SK-N-SH (cell line): ENCODE data around the gene ZNF358. TPM values are rescaled to one million over a fixed set of nuclear protein-coding genes. Genes with fewer than 3 reads are reported as not detected.

Experiments used
- CTCF ChIA-PET: fragments of 300-600, 350-600 bp; formaldehyde crosslinking; extraction: SDS; loops from one replicate; lab custom pipeline; 2021; lab: Yijun Ruan, JAX
- POLR2A ChIA-PET: fragments of 350-600 bp; sonication (Branson Sonifier 250); formaldehyde crosslinking; extraction: SDS; loops from one replicate; lab custom pipeline; 2020; ENCODE audit warnings: antibody characterized with exemption, inconsistent platforms; lab: Yijun Ruan, JAX
- DNase-seq: peaks from one replicate; pipeline ENCODE4 v3.0.0; 2012
- H2AFZ ChIP-seq: fragments of 200-600 bp; sonication (generic); 2 replicates; pipeline ENCODE4 v1.8.1; 2016; ENCODE audit warnings: antibody characterized with exemption, mild to moderate bottlenecking, low read depth
- H3F3A ChIP-seq: fragments of 200-600 bp; sonication (generic); replicated peaks from 2 replicates; pipeline ENCODE3; 2016; ENCODE audit warnings: antibody characterized with exemption, mild to moderate bottlenecking; ENCODE audit not compliant: insufficient read depth
- H3K27ac ChIP-seq, 2 experiments: fragments of 200-500 bp in 1 of 2; fragments of 200-600 bp in 1 of 2; sonication (Bioruptor generic) in 1 of 2; sonication (generic), shearing (Covaris generic) in 1 of 2; 2 replicates each; pipeline versions ENCODE4 v1.5.1 to v1.6.1; 2014 to 2016; ENCODE audit warnings: low read depth in 2 of 2, inconsistent platforms in 1 of 2, low read length in 1 of 2, mild to moderate bottlenecking in 1 of 2, mixed read lengths in 1 of 2
- H3K27me3 ChIP-seq: fragments of 200-600 bp; sonication (generic), shearing (Covaris generic); 2 replicates; pipeline ENCODE4 v1.6.1; 2016; ENCODE audit warnings: mixed run types; ENCODE audit not compliant: insufficient read depth
- H3K36me3 ChIP-seq, 2 experiments: fragments of 200-500 bp in 1 of 2; fragments of 200-600 bp in 1 of 2; sonication (Bioruptor generic) in 1 of 2; sonication (generic) in 1 of 2; replicated peaks in 1 of 2; 2 replicates each; pipeline versions ENCODE3 to v1.5.1; 2014 to 2016; ENCODE audit warnings: low read length in 1 of 2, mild to moderate bottlenecking in 1 of 2; ENCODE audit not compliant: insufficient read depth in 2 of 2, control insufficient read depth in 1 of 2
- H3K4me1 ChIP-seq, 2 experiments: fragments of 200-500 bp in 1 of 2; fragments of 200-600 bp in 1 of 2; sonication (Bioruptor generic) in 1 of 2; sonication (generic), shearing (Covaris generic) in 1 of 2; 2 replicates each; pipeline versions ENCODE4 v1.5.1 to v1.6.1; 2014 to 2016; ENCODE audit warnings: low read depth in 1 of 2, low read length in 1 of 2, mixed run types in 1 of 2; ENCODE audit not compliant: insufficient read depth in 2 of 2, control insufficient read depth in 1 of 2
- H3K4me2 ChIP-seq: fragments of 200-600 bp; sonication (generic), shearing (Covaris generic); 2 replicates; pipeline ENCODE4 v1.6.1; 2017; ENCODE audit warnings: mixed run types
- H3K4me3 ChIP-seq, 2 experiments: fragments of 200-500 bp in 1 of 2; fragments of 200-600 bp in 1 of 2; sonication (Bioruptor generic) in 1 of 2; sonication (generic), shearing (Covaris generic) in 1 of 2; 2 replicates each; pipeline versions ENCODE4 v1.5.1 to v1.8.1; 2014 to 2016; ENCODE audit warnings: low read depth in 2 of 2, inconsistent platforms in 1 of 2, low read length in 1 of 2, mild to moderate bottlenecking in 1 of 2, mixed read lengths in 1 of 2, moderate library complexity in 1 of 2
- H3K79me2 ChIP-seq: fragments of 200-600 bp; sonication (generic); 2 replicates; pipeline ENCODE4 v1.8.1; 2017; ENCODE audit warnings: mild to moderate bottlenecking; ENCODE audit not compliant: insufficient read depth
- H3K9ac ChIP-seq: fragments of 200-600 bp; sonication (generic); 2 replicates; pipeline ENCODE4 v1.6.1; 2017; ENCODE audit warnings: mixed run types
- H3K9me2 ChIP-seq: fragments of 200-600 bp; sonication (generic); 2 replicates; pipeline ENCODE4 v1.6.1; 2017; ENCODE audit warnings: mixed run types
- H3K9me3 ChIP-seq: fragments of 200-600 bp; sonication (generic); 2 replicates; pipeline ENCODE4 v1.6.1; 2017; ENCODE audit warnings: mixed run types, mild to moderate bottlenecking, moderate library complexity
- H4K20me1 ChIP-seq: fragments of 200-600 bp; sonication (generic); 2 replicates; pipeline ENCODE4 v1.6.1; 2017; ENCODE audit warnings: mild to moderate bottlenecking, mixed run types; ENCODE audit not compliant: insufficient read depth
- CHD2 ChIP-seq: fragments of 150-350 bp; IDR thresholded peaks from 2 replicates; pipeline ENCODE4 v1.6.1; 2018; ENCODE audit warnings: low read length; ENCODE audit not compliant: partially characterized antibody
- ELF1 ChIP-seq: IDR thresholded peaks from 2 replicates; pipeline ENCODE4 v1.4.0; 2012
- EP300 ChIP-seq, 2 experiments: IDR thresholded peaks; 2 replicates each; pipeline versions ENCODE4 v1.4.0 to v1.6.1; 2012; ENCODE audit warnings: borderline replicate concordance in 1 of 2, low read depth in 1 of 2, low read length in 1 of 2
- EZH2phosphoT487 ChIP-seq: fragments of 200-600 bp; sonication (generic); IDR thresholded peaks from 2 replicates; pipeline ENCODE4 v1.6.1; 2017; ENCODE audit warnings: low read depth, mixed run types, mild to moderate bottlenecking, antibody characterized with exemption, moderate library complexity, borderline replicate concordance
- FOSL2 ChIP-seq: IDR thresholded peaks from 2 replicates; pipeline ENCODE4 v1.4.0; 2012; ENCODE audit warnings: low read depth, mild to moderate bottlenecking, moderate library complexity, borderline replicate concordance
- GABPA ChIP-seq: IDR thresholded peaks from 2 replicates; pipeline ENCODE4 v1.4.0; 2012; ENCODE audit warnings: low read depth, mild to moderate bottlenecking
- IRF3 ChIP-seq: fragments of 150-350 bp; IDR thresholded peaks from 2 replicates; pipeline ENCODE4 v1.6.1; 2016; ENCODE audit warnings: mild to moderate bottlenecking, low read depth, low read length
- MAX ChIP-seq: IDR thresholded peaks from 2 replicates; pipeline ENCODE4 v1.4.0; 2012; ENCODE audit warnings: low read depth
- MXI1 ChIP-seq: IDR thresholded peaks from 2 replicates; pipeline ENCODE4 v1.6.1; 2012; ENCODE audit warnings: mild to moderate bottlenecking, low read depth, low read length, improper control_type of control experiment
- PBX3 ChIP-seq: IDR thresholded peaks from 2 replicates; pipeline ENCODE4; 2012
- RCOR1 ChIP-seq: fragments of 150-350 bp; IDR thresholded peaks from 2 replicates; pipeline ENCODE4 v1.6.1; 2017; ENCODE audit warnings: antibody characterized with exemption, low read length
- RXRA ChIP-seq: IDR thresholded peaks from 2 replicates; pipeline ENCODE4 v1.4.0; 2012; ENCODE audit warnings: low read depth, mild to moderate bottlenecking, borderline replicate concordance
- SMC3 ChIP-seq: IDR thresholded peaks from 2 replicates; pipeline ENCODE4 v1.6.1; 2012; ENCODE audit warnings: low read depth, low read length, improper control_type of control experiment
- TCF12 ChIP-seq: IDR thresholded peaks from 2 replicates; pipeline ENCODE4 v1.4.0; 2012
- YY1 ChIP-seq: IDR thresholded peaks from 2 replicates; pipeline ENCODE4 v1.4.0; 2012; ENCODE audit warnings: low read depth, mild to moderate bottlenecking
- WGBS: methylation state at CpG from one replicate; pipeline ENCODE4 v1.1.6; 2017; ENCODE audit warnings: low lambda C conversion rate; 5-methylcytosine and 5-hydroxymethylcytosine counted together
- polyA plus RNA-seq, 3 experiments: library from polyadenylated mRNA; depleted of rRNA; stranded (reverse); fragments of >200 nt; gene quantifications; 2 replicates each; pipeline ENCODE4 v1.2.3, GENCODE V29; 2012
- TF ChIP-seq, protein P1 (sequence below): fragments of 150-350 bp; IDR thresholded peaks from 2 replicates; pipeline ENCODE4 v1.6.1; 2017; ENCODE audit warnings: antibody characterized with exemption, low read length, low read depth, borderline replicate concordance
- TF ChIP-seq, protein P2 (sequence below): IDR thresholded peaks from 2 replicates; pipeline ENCODE4 v1.4.0; 2012; ENCODE audit warnings: low read depth, borderline replicate concordance

The ZNF358 gene
- polyA plus RNA-seq, 1 of the 3 experiments (the other 2 are of a cell fraction), result 49.3 TPM

- H3K4me2 ChIP-seq, result no peak overlapping the region
- 81% methylated on average over 6 of the region's 6 CpGs for WGBS
- H3K27ac ChIP-seq, result no peak overlapping the region
- no peaks in the 10 kb centered on the region for H3K9me2 ChIP-seq
- ChIA-PET POLR2A (interaction anchor here (1.8 kb wide), 1 partner anchor 11 kb away, joined by 8 read pairs; no protein-coding TSS in a partner anchor), CTCF (interaction anchor here (1.5 kb wide), 2 partner anchors 10 to 12 kb away, joined by 3 to 4 read pairs; no protein-coding TSS in a partner anchor)
- peaks cover 10% of the 10 kb centered on the region for H3F3A ChIP-seq
- no peak for DNase-seq
- H3K27me3 ChIP-seq, result no peaks in the 10 kb centered on the region
- H3K9ac ChIP-seq, result no peak overlapping the region
- H3K36me3 ChIP-seq, result no peaks in the 10 kb centered on the region
- H3K79me2 ChIP-seq, result no peaks in the 10 kb centered on the region
- H3K9me3 ChIP-seq, result no peaks in the 10 kb centered on the region
- TF ChIP-seq RXRA (no peak), YY1 (no peak), GABPA (no peak), IRF3 (no peak), CHD2 (no peak), PBX3 (no peak), RCOR1 (no peak), FOSL2 (no peak), TCF12 (no peak), MAX (no peak), SMC3 (no peak), ELF1 (no peak), MXI1 (no peak), EZH2phosphoT487 (no peak), EP300 (IDR thresholded peaks at IDR 0.05; ENCODE audit: borderline replicate concordance in 1 of 2, low read depth in 1 of 2, low read length in 1 of 2) (no peak)
- TF ChIP-seq, protein P1, sequence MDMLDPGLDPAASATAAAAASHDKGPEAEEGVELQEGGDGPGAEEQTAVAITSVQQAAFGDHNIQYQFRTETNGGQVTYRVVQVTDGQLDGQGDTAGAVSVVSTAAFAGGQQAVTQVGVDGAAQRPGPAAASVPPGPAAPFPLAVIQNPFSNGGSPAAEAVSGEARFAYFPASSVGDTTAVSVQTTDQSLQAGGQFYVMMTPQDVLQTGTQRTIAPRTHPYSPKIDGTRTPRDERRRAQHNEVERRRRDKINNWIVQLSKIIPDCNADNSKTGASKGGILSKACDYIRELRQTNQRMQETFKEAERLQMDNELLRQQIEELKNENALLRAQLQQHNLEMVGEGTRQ, result no peak
- TF ChIP-seq, protein P2, sequence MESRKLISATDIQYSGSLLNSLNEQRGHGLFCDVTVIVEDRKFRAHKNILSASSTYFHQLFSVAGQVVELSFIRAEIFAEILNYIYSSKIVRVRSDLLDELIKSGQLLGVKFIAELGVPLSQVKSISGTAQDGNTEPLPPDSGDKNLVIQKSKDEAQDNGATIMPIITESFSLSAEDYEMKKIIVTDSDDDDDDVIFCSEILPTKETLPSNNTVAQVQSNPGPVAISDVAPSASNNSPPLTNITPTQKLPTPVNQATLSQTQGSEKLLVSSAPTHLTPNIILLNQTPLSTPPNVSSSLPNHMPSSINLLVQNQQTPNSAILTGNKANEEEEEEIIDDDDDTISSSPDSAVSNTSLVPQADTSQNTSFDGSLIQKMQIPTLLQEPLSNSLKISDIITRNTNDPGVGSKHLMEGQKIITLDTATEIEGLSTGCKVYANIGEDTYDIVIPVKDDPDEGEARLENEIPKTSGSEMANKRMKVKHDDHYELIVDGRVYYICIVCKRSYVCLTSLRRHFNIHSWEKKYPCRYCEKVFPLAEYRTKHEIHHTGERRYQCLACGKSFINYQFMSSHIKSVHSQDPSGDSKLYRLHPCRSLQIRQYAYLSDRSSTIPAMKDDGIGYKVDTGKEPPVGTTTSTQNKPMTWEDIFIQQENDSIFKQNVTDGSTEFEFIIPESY, result no peak
- no peak overlapping the region for H2AFZ ChIP-seq
- H3K4me1 ChIP-seq, result peaks cover 0 to 17% of the 10 kb centered on the region in 2 experiments; a peak in 1 of 4 replicates
- no peak overlapping the region for H3K4me3 ChIP-seq
- H4K20me1 ChIP-seq, result no peaks in the 10 kb centered on the region
Observed at GRCh38 chr19:7504684-7505083, 11.2 kb upstream of the ZNF358 start.
